WERI-Rb-1 (cell line): Measurements from ENCODE around the gene FOXO6.

Experiments used
- DNase-seq: peaks from one replicate; pipeline ENCODE4 v3.0.0-alpha.2; 2020
- H3K27ac ChIP-seq: fragments of 250-450 bp; sonication (Bioruptor Pico); 2 replicates; pipeline ENCODE4 v1.5.1; 2020; ENCODE audit warnings: mild to moderate bottlenecking, moderate library complexity
- H3K27me3 ChIP-seq: fragments of 250-450 bp; sonication (Bioruptor Pico); 2 replicates; pipeline ENCODE4 v1.5.1; 2021; ENCODE audit warnings: mild to moderate bottlenecking, low read depth, moderate library complexity; ENCODE audit not compliant: insufficient read depth, severe bottlenecking
- H3K36me3 ChIP-seq: fragments of 250-450 bp; sonication (Bioruptor Pico); 2 replicates; pipeline ENCODE4 v1.5.1; 2020; ENCODE audit warnings: mild to moderate bottlenecking, moderate library complexity
- H3K4me3 ChIP-seq: 2 replicates; pipeline ENCODE4 v1.5.1; 2011; ENCODE audit warnings: low read depth, mild to moderate bottlenecking, control low read depth, low read length
- H3K9me3 ChIP-seq: fragments of 250-450 bp; sonication (Bioruptor Pico); 2 replicates; pipeline ENCODE4 v1.5.1; 2021; ENCODE audit warnings: mild to moderate bottlenecking, moderate library complexity; ENCODE audit not compliant: severe bottlenecking
- TF ChIP-seq, protein P1 (sequence below): IDR thresholded peaks from 2 replicates; pipeline ENCODE4 v1.5.1; 2011; ENCODE audit warnings: low read depth, mild to moderate bottlenecking, control low read depth, inconsistent platforms, low read length

The FOXO6 gene

GRCh38 chr1:41380195-41380594 is 19.0 kb downstream of the FOXO6 start:
- DNase-seq: no peak
- no peaks in the 10 kb centered on the region for H3K27me3 ChIP-seq
- peak overlapping the region; percentile 82 for H3K27ac ChIP-seq
- no peaks in the 10 kb centered on the region for H3K9me3 ChIP-seq
- TF ChIP-seq, protein P1, sequence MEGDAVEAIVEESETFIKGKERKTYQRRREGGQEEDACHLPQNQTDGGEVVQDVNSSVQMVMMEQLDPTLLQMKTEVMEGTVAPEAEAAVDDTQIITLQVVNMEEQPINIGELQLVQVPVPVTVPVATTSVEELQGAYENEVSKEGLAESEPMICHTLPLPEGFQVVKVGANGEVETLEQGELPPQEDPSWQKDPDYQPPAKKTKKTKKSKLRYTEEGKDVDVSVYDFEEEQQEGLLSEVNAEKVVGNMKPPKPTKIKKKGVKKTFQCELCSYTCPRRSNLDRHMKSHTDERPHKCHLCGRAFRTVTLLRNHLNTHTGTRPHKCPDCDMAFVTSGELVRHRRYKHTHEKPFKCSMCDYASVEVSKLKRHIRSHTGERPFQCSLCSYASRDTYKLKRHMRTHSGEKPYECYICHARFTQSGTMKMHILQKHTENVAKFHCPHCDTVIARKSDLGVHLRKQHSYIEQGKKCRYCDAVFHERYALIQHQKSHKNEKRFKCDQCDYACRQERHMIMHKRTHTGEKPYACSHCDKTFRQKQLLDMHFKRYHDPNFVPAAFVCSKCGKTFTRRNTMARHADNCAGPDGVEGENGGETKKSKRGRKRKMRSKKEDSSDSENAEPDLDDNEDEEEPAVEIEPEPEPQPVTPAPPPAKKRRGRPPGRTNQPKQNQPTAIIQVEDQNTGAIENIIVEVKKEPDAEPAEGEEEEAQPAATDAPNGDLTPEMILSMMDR: no peak
- H3K36me3 ChIP-seq: peaks cover 44% of the 10 kb centered on the region
- H3K4me3 ChIP-seq: no peak overlapping the region

DNA sequence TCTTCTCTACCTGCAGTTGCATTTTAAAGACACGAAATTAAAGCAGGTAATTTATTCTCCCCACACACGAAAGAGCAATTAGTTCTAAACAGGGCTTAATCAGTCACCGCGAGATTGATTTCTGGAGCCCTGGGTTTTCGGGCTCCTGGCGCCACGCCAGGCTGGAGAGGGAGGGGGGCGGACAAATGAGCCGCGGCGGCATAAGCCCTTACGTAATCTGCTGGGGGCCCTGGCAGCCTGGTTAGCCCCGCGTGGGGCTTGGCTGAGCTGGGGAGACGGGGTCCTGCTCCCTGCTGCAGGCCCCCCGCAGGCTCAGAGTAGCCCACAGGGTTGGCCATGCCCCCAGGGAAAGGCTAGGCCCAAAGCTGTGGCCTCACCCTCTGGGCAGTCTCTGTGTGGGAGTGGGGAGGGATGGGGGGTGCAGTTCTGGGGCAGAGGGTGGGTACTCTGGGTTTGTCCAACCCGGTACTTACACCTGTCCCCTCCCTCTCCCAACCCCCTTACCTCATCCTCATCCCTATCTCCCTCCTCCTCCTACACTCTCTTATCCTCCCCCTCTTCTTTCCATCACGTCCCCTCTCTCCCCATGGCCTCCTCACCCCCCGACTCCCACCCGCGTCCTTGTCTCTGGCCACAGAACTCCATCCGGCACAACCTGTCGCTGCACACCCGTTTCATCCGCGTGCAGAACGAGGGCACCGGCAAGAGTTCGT is 19.9 kb downstream of the FOXO6 start:
- Histone ChIP-seq H3K36me3 (peaks cover 36% of the 10 kb centered on the region), H3K27me3 (no peaks in the 10 kb centered on the region), H3K27ac (peak overlapping the region; percentile 82), H3K4me3 (peak overlapping the region; percentile 17; the same call in 1 of the 2 replicates), H3K9me3 (no peaks in the 10 kb centered on the region)
- peak; percentile 90 for DNase-seq
- TF ChIP-seq, protein P1: no peak

- TF ChIP-seq, protein P1: no peak
- Histone ChIP-seq H3K27ac (peak overlapping the region; percentile 82), H3K27me3 (no peaks in the 10 kb centered on the region), H3K36me3 (peaks cover 36% of the 10 kb centered on the region), H3K9me3 (no peaks in the 10 kb centered on the region), H3K4me3 (no peak overlapping the region)
- no peak for DNase-seq
Measured at GRCh38 chr1:41381692-41382479, 20.7 kb downstream of the FOXO6 start.

DNA sequence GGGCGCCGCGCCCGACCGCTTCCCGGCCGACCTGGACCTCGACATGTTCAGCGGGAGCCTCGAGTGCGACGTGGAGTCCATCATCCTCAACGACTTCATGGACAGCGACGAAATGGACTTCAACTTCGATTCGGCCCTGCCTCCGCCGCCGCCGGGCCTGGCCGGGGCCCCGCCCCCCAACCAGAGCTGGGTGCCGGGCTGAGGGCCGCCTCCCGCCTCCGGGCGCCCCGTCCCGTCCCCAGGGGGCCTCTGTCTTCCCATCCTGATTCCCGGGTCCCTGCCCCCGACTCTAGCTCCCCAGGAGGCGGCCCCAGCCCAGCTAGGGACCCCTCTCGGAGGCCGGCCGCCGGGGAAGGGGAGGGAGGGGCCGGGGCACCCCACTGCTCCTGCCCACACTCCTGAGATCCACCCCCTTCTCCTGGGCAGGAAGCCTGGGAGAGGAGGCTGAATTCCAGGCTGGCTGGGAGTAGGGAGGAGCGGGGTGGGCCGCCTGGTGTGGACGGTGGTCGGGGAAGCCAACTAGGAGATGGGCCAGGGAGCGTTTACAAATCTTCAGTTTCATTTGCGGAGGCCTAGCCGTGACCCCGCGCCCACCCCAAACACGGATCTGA is 21.4 kb downstream of the FOXO6 start:
- Histone ChIP-seq H3K27ac (peak overlapping the region; percentile 24), H3K4me3 (no peak overlapping the region), H3K36me3 (peaks cover 32% of the 10 kb centered on the region), H3K9me3 (no peaks in the 10 kb centered on the region), H3K27me3 (no peaks in the 10 kb centered on the region)
- TF ChIP-seq, protein P1: no peak
- no peak for DNase-seq

- Histone ChIP-seq H3K27ac (peak overlapping the region; percentile 24), H3K27me3 (no peaks in the 10 kb centered on the region), H3K4me3 (no peak overlapping the region), H3K36me3 (peaks cover 32% of the 10 kb centered on the region), H3K9me3 (no peaks in the 10 kb centered on the region)
- DNase-seq: no peak
- TF ChIP-seq, protein P1: no peak
Measured at GRCh38 chr1:41383094-41383852, 22.0 kb downstream of the FOXO6 start.
